ENCODE results near the gene MAD2L1.

Gene MAD2L1

GRCh38 chr4:120057416-120057815, 9.2 kb downstream of the MAD2L1 start:
- Histone ChIP-seq H3K27ac (ENCODE audit: low read depth, low read length) (no peak overlapping the region), H3K36me3 (ENCODE audit: control insufficient read depth, insufficient read depth, low read length) (peaks cover 68% of the 10 kb centered on the region), H3K9ac (ENCODE audit: low read length) (no peak overlapping the region), H3K27me3 (ENCODE audit: control insufficient read depth, insufficient read depth, low read length) (no peaks in the 10 kb centered on the region), H3K4me1 (ENCODE audit: control insufficient read depth, insufficient read depth, low read length) (no peaks in the 10 kb centered on the region), H3K4me3 (ENCODE audit: low read depth, low read length) (no peak overlapping the region), H3K9me3 (ENCODE audit: control insufficient read depth, insufficient read depth, low read depth, low read length) (no peaks in the 10 kb centered on the region)

GRCh38 chr4:120056246-120056645, 10.4 kb downstream of the MAD2L1 start:
- H3K27ac ChIP-seq (ENCODE audit: low read depth, low read length): no peak overlapping the region
- H3K4me3 ChIP-seq (ENCODE audit: low read depth, low read length): no peak overlapping the region
- H3K36me3 ChIP-seq (ENCODE audit: control insufficient read depth, insufficient read depth, low read length): peaks cover 58% of the 10 kb centered on the region
- H3K9me3 ChIP-seq (ENCODE audit: control insufficient read depth, insufficient read depth, low read depth, low read length): no peaks in the 10 kb centered on the region
- H3K9ac ChIP-seq (ENCODE audit: low read length): no peak overlapping the region
- H3K4me1 ChIP-seq (ENCODE audit: control insufficient read depth, insufficient read depth, low read length): no peaks in the 10 kb centered on the region
- H3K27me3 ChIP-seq (ENCODE audit: control insufficient read depth, insufficient read depth, low read length): no peaks in the 10 kb centered on the region

- no peak overlapping the region for H3K4me3 ChIP-seq (ENCODE audit: low read depth, low read length)
- H3K27ac ChIP-seq (ENCODE audit: low read depth, low read length): no peak overlapping the region
- H3K9me3 ChIP-seq (ENCODE audit: control insufficient read depth, insufficient read depth, low read depth, low read length): no peaks in the 10 kb centered on the region
- peaks cover 53% of the 10 kb centered on the region for H3K36me3 ChIP-seq (ENCODE audit: control insufficient read depth, insufficient read depth, low read length)
- H3K9ac ChIP-seq (ENCODE audit: low read length): no peak overlapping the region
- no peaks in the 10 kb centered on the region for H3K4me1 ChIP-seq (ENCODE audit: control insufficient read depth, insufficient read depth, low read length)
- H3K27me3 ChIP-seq (ENCODE audit: control insufficient read depth, insufficient read depth, low read length): no peaks in the 10 kb centered on the region
Observed at GRCh38 chr4:120055795-120056194, 10.9 kb downstream of the MAD2L1 start.

GRCh38 chr4:120055162-120055561, 11.5 kb downstream of the MAD2L1 start:
- no peak overlapping the region for H3K27ac ChIP-seq (ENCODE audit: low read depth, low read length)
- H3K9me3 ChIP-seq (ENCODE audit: control insufficient read depth, insufficient read depth, low read depth, low read length): no peaks in the 10 kb centered on the region
- H3K27me3 ChIP-seq (ENCODE audit: control insufficient read depth, insufficient read depth, low read length): no peaks in the 10 kb centered on the region
- peaks cover 47% of the 10 kb centered on the region for H3K36me3 ChIP-seq (ENCODE audit: control insufficient read depth, insufficient read depth, low read length)
- H3K9ac ChIP-seq (ENCODE audit: low read length): no peak overlapping the region
- no peak overlapping the region for H3K4me3 ChIP-seq (ENCODE audit: low read depth, low read length)
- no peaks in the 10 kb centered on the region for H3K4me1 ChIP-seq (ENCODE audit: control insufficient read depth, insufficient read depth, low read length)

GRCh38 chr4:120053911-120054310, 12.7 kb downstream of the MAD2L1 start:
- Histone ChIP-seq H3K27me3 (ENCODE audit: control insufficient read depth, insufficient read depth, low read length) (no peaks in the 10 kb centered on the region), H3K9me3 (ENCODE audit: control insufficient read depth, insufficient read depth, low read depth, low read length) (no peaks in the 10 kb centered on the region), H3K27ac (ENCODE audit: low read depth, low read length) (no peak overlapping the region), H3K9ac (ENCODE audit: low read length) (no peak overlapping the region), H3K4me3 (ENCODE audit: low read depth, low read length) (no peak overlapping the region), H3K36me3 (ENCODE audit: control insufficient read depth, insufficient read depth, low read length) (peaks cover 34% of the 10 kb centered on the region), H3K4me1 (ENCODE audit: control insufficient read depth, insufficient read depth, low read length) (peaks cover 7% of the 10 kb centered on the region)

- H3K4me3 ChIP-seq (ENCODE audit: low read depth, low read length): no peak overlapping the region
- peaks cover 24% of the 10 kb centered on the region for H3K36me3 ChIP-seq (ENCODE audit: control insufficient read depth, insufficient read depth, low read length)
- no peak overlapping the region for H3K9ac ChIP-seq (ENCODE audit: low read length)
- H3K27me3 ChIP-seq (ENCODE audit: control insufficient read depth, insufficient read depth, low read length): no peaks in the 10 kb centered on the region
- H3K9me3 ChIP-seq (ENCODE audit: control insufficient read depth, insufficient read depth, low read depth, low read length): no peaks in the 10 kb centered on the region
- peaks cover 7% of the 10 kb centered on the region for H3K4me1 ChIP-seq (ENCODE audit: control insufficient read depth, insufficient read depth, low read length)
- no peak overlapping the region for H3K27ac ChIP-seq (ENCODE audit: low read depth, low read length)
Observed at GRCh38 chr4:120052856-120053255, 13.8 kb downstream of the MAD2L1 start.

GRCh38 chr4:120051253-120051652, 15.4 kb downstream of the MAD2L1 start:
- Histone ChIP-seq H3K9ac (ENCODE audit: low read length) (no peak overlapping the region), H3K36me3 (ENCODE audit: control insufficient read depth, insufficient read depth, low read length) (peaks cover 10% of the 10 kb centered on the region), H3K4me1 (ENCODE audit: control insufficient read depth, insufficient read depth, low read length) (peaks cover 7% of the 10 kb centered on the region), H3K27me3 (ENCODE audit: control insufficient read depth, insufficient read depth, low read length) (no peaks in the 10 kb centered on the region), H3K4me3 (ENCODE audit: low read depth, low read length) (no peak overlapping the region), H3K9me3 (ENCODE audit: control insufficient read depth, insufficient read depth, low read depth, low read length) (no peaks in the 10 kb centered on the region), H3K27ac (ENCODE audit: low read depth, low read length) (no peak overlapping the region)

GRCh38 chr4:120049732-120050494, 16.7 kb downstream of the MAD2L1 start:
- H3K9ac ChIP-seq (ENCODE audit: low read length): peak overlapping the region; percentile 10
- peak overlapping the region; percentile 30 for H3K4me3 ChIP-seq (ENCODE audit: low read depth, low read length)
- no peaks in the 10 kb centered on the region for H3K27me3 ChIP-seq (ENCODE audit: control insufficient read depth, insufficient read depth, low read length)
- no peaks in the 10 kb centered on the region for H3K9me3 ChIP-seq (ENCODE audit: control insufficient read depth, insufficient read depth, low read depth, low read length)
- H3K27ac ChIP-seq (ENCODE audit: low read depth, low read length): no peak overlapping the region
- H3K36me3 ChIP-seq (ENCODE audit: control insufficient read depth, insufficient read depth, low read length): 0 out of 2 replicates have a peak, but pooled peaks cover under 1% of the 10 kb centered on the region
- H3K4me1 ChIP-seq (ENCODE audit: control insufficient read depth, insufficient read depth, low read length): peaks cover 7% of the 10 kb centered on the region

GRCh38 chr4:120043828-120044227, 22.8 kb downstream of the MAD2L1 start:
- Histone ChIP-seq H3K9me3 (ENCODE audit: control insufficient read depth, insufficient read depth, low read depth, low read length) (no peaks in the 10 kb centered on the region), H3K36me3 (ENCODE audit: control insufficient read depth, insufficient read depth, low read length) (no peaks in the 10 kb centered on the region), H3K4me1 (ENCODE audit: control insufficient read depth, insufficient read depth, low read length) (peaks cover 3% of the 10 kb centered on the region; the same call in 1 of the 2 replicates), H3K27ac (ENCODE audit: low read depth, low read length) (no peak overlapping the region), H3K9ac (ENCODE audit: low read length) (no peak overlapping the region), H3K27me3 (ENCODE audit: control insufficient read depth, insufficient read depth, low read length) (no peaks in the 10 kb centered on the region), H3K4me3 (ENCODE audit: low read depth, low read length) (no peak overlapping the region)

- H3K9me3 ChIP-seq (ENCODE audit: control insufficient read depth, insufficient read depth, low read depth, low read length): no peaks in the 10 kb centered on the region
- H3K9ac ChIP-seq (ENCODE audit: low read length): no peak overlapping the region
- peaks cover 3% of the 10 kb centered on the region; the same call in 1 of the 2 replicates for H3K4me1 ChIP-seq (ENCODE audit: control insufficient read depth, insufficient read depth, low read length)
- H3K27ac ChIP-seq (ENCODE audit: low read depth, low read length): no peak overlapping the region
- no peak overlapping the region for H3K4me3 ChIP-seq (ENCODE audit: low read depth, low read length)
- no peaks in the 10 kb centered on the region for H3K27me3 ChIP-seq (ENCODE audit: control insufficient read depth, insufficient read depth, low read length)
- no peaks in the 10 kb centered on the region for H3K36me3 ChIP-seq (ENCODE audit: control insufficient read depth, insufficient read depth, low read length)
Observed at GRCh38 chr4:120037411-120037810, 29.2 kb downstream of the MAD2L1 start.

- Histone ChIP-seq H3K36me3 (ENCODE audit: control insufficient read depth, insufficient read depth, low read length) (no peaks in the 10 kb centered on the region), H3K27ac (ENCODE audit: low read depth, low read length) (no peak overlapping the region)
Observed at GRCh38 chr4:120034913-120035312, 31.7 kb downstream of the MAD2L1 start.

More at GRCh38 chr4:120034913-120035312, 31.7 kb downstream of the MAD2L1 start:
- no peak overlapping the region for H3K9ac ChIP-seq (ENCODE audit: low read length)
- no peaks in the 10 kb centered on the region for H3K27me3 ChIP-seq (ENCODE audit: control insufficient read depth, insufficient read depth, low read length)
- H3K4me1 ChIP-seq (ENCODE audit: control insufficient read depth, insufficient read depth, low read length): no peaks in the 10 kb centered on the region
- H3K4me3 ChIP-seq (ENCODE audit: low read depth, low read length): no peak overlapping the region
- H3K9me3 ChIP-seq (ENCODE audit: control insufficient read depth, insufficient read depth, low read depth, low read length): no peaks in the 10 kb centered on the region
